ENCODE measurements around the gene DCTN5.

- no peak for TF ChIP-seq REST (IDR thresholded peaks at IDR 0.05; ENCODE audit: insufficient read depth in 1 of 2, low read depth in 2 of 2, low read length in 2 of 2)
- no peak for TF ChIP-seq POLR2AphosphoS5 (IDR thresholded peaks at IDR 0.05; ENCODE audit: low read depth, low read length)
These were observed 57.8 kb downstream of the DCTN5 start for GRCh38 chr16:23699100-23699499.

Measured in PFSK-1 (cell line).